HG03196 (cell line): Measurements from ENCODE around the gene ESPNL.

Experiments used
- ATAC-seq: cut with Tn5 transposase; IDR thresholded peaks from one replicate; pipeline ENCODE4 v1.9.1; 2021; ENCODE audit not compliant: unreplicated experiment

The ESPNL gene

GRCh38 chr2:238127165-238128060, 27.3 kb downstream of the ESPNL start:
- no peak for ATAC-seq

GRCh38 chr2:238128061-238128440, 27.9 kb downstream of the ESPNL start:
- ATAC-seq, result no peak

GRCh38 chr2:238128534-238129001, 28.4 kb downstream of the ESPNL start:
- ATAC-seq, result no peak

- ATAC-seq, result no peak
Observed at GRCh38 chr2:238129166-238130010, 29.2 kb downstream of the ESPNL start.

GRCh38 chr2:238130111-238130695, 30.1 kb downstream of the ESPNL start:
- no peak for ATAC-seq

- ATAC-seq, result no peak
Observed at GRCh38 chr2:238130696-238131628, 30.8 kb downstream of the ESPNL start.

- no peak for ATAC-seq
Observed at GRCh38 chr2:238131761-238132462, 31.8 kb downstream of the ESPNL start.

- no peak for ATAC-seq
Observed at GRCh38 chr2:238132463-238133450, 32.6 kb downstream of the ESPNL start.

GRCh38 chr2:238133499-238134392, 33.6 kb downstream of the ESPNL start:
- ATAC-seq, result no peak

GRCh38 chr2:238134393-238134785, 34.2 kb downstream of the ESPNL start:
- no peak for ATAC-seq

GRCh38 chr2:238135601-238136150, 35.5 kb downstream of the ESPNL start:
- ATAC-seq, result no peak

GRCh38 chr2:238136820-238137537, 36.8 kb downstream of the ESPNL start:
- ATAC-seq, result no peak

GRCh38 chr2:238137885-238138284, 37.7 kb downstream of the ESPNL start:
- ATAC-seq, result no peak

- no peak for ATAC-seq
Observed at GRCh38 chr2:238138331-238139195, 38.4 kb downstream of the ESPNL start, which contains the start of gene KLHL30. TSS of gene KLHL30 (plus strand) at chr2:238138668. CDS start at chr2:238140755, 2,087 bp downstream.

- ATAC-seq, result no peak
Observed at GRCh38 chr2:238139196-238140039, 39.3 kb downstream of the ESPNL start.
